ENCODE results near the gene OR2T3.
"Not testable (repeated sequence)": the region's sequence is repeated elsewhere in the genome, so short reads cannot be mapped to it uniquely, and the experiment has no call there.

DNA sequence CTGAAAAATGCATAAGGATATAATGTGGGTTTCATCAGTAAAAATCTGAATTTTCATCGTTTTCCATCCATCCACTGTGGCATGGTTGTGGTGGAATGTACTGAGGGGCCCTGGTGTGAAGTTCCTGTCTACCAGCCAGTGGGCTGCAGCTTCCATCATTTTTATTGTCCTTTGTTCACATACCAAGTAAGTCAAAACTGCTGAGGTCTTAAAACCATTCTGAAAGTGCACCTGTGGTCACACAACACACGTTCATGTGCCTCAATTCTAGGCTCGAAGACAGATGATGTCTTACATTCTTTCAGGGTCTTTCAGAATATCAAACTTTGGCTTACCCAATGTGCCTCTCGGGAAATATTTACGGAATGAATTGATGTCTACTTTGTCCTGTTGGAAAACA lies 33.9 kb upstream of the OR2T3 start:
- TF ChIP-seq, protein P1, sequence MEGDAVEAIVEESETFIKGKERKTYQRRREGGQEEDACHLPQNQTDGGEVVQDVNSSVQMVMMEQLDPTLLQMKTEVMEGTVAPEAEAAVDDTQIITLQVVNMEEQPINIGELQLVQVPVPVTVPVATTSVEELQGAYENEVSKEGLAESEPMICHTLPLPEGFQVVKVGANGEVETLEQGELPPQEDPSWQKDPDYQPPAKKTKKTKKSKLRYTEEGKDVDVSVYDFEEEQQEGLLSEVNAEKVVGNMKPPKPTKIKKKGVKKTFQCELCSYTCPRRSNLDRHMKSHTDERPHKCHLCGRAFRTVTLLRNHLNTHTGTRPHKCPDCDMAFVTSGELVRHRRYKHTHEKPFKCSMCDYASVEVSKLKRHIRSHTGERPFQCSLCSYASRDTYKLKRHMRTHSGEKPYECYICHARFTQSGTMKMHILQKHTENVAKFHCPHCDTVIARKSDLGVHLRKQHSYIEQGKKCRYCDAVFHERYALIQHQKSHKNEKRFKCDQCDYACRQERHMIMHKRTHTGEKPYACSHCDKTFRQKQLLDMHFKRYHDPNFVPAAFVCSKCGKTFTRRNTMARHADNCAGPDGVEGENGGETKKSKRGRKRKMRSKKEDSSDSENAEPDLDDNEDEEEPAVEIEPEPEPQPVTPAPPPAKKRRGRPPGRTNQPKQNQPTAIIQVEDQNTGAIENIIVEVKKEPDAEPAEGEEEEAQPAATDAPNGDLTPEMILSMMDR (IDR thresholded peaks at IDR 0.05; ENCODE audit: low read depth, low read length) = not testable (repeated sequence)
- not testable (repeated sequence) for TF ChIP-seq POLR2A (IDR thresholded peaks at IDR 0.05; ENCODE audit: extremely low read depth, insufficient read length); MYC (IDR thresholded peaks at IDR 0.05; ENCODE audit: low read depth, low read length)
- TF ChIP-seq, protein P2, sequence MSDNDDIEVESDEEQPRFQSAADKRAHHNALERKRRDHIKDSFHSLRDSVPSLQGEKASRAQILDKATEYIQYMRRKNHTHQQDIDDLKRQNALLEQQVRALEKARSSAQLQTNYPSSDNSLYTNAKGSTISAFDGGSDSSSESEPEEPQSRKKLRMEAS (IDR thresholded peaks at IDR 0.05; ENCODE audit: low read depth, low read length) = not testable (repeated sequence)
